Fibroblast of lung (primary cell): Measurements from ENCODE around the gene SHROOM3. TPM values are rescaled to one million over a fixed set of nuclear protein-coding genes. Genes with fewer than 3 reads are reported as not detected.

Source experiments
- DNase-seq, 2 donors: peaks; one replicate each; pipeline versions ENCODE4 v3.0.0 to v3.0.0-alpha.2; 2010; ENCODE audit warnings: low read depth in 2 of 2
- H2AFZ ChIP-seq: 2 replicates; pipeline ENCODE4 v1.5.1; 2012; ENCODE audit warnings: low read length, control low read depth, inconsistent platforms
- H3K27ac ChIP-seq: 2 replicates; pipeline ENCODE4 v1.5.1; 2011; ENCODE audit warnings: low read length, control low read depth; ENCODE audit not compliant: insufficient read depth
- H3K27me3 ChIP-seq: 2 replicates; pipeline ENCODE4 v1.5.1; 2011; ENCODE audit warnings: mild to moderate bottlenecking, low read length; ENCODE audit not compliant: control insufficient read depth, insufficient read depth
- H3K36me3 ChIP-seq: 2 replicates; pipeline ENCODE4 v1.5.1; 2011; ENCODE audit warnings: low read length; ENCODE audit not compliant: control insufficient read depth, insufficient read depth
- H3K4me1 ChIP-seq: 2 replicates; pipeline ENCODE4 v1.5.1; 2011; ENCODE audit warnings: low read length; ENCODE audit not compliant: control insufficient read depth, insufficient read depth; ENCODE audit errors: extremely low read depth
- H3K4me2 ChIP-seq: 2 replicates; pipeline ENCODE4 v1.5.1; 2011; ENCODE audit warnings: low read length, control low read depth; ENCODE audit not compliant: insufficient read depth; ENCODE audit errors: extremely low read depth
- H3K4me3 ChIP-seq, 4 experiments: fragments of 200-600 bp in 1 of 4; sonication (generic) in 1 of 4; replicated peaks in 1 of 4; 2 replicates each; pipeline ENCODE4 v1.5.1; 2011 to 2016; ENCODE audit warnings: low read length in 4 of 4, low read depth in 3 of 4, mild to moderate bottlenecking in 3 of 4, control low read depth in 2 of 4, inconsistent platforms in 1 of 4, mixed read lengths in 1 of 4; ENCODE audit not compliant: insufficient read depth in 1 of 4; ENCODE audit errors: control extremely low read depth in 1 of 4
- H3K79me2 ChIP-seq: 2 replicates; pipeline ENCODE4 v1.5.1; 2012; ENCODE audit warnings: mild to moderate bottlenecking, low read length, inconsistent platforms; ENCODE audit not compliant: control insufficient read depth, insufficient read depth
- H3K9ac ChIP-seq: 2 replicates; pipeline ENCODE4 v1.5.1; 2011; ENCODE audit warnings: mild to moderate bottlenecking, low read length, control low read depth; ENCODE audit not compliant: insufficient read depth
- H3K9me3 ChIP-seq: 2 replicates; pipeline ENCODE4 v1.5.1; 2012; ENCODE audit warnings: low read depth, low read length; ENCODE audit not compliant: control insufficient read depth, insufficient read depth
- H4K20me1 ChIP-seq: 2 replicates; pipeline ENCODE4 v1.5.1; 2011; ENCODE audit warnings: low read length; ENCODE audit not compliant: control insufficient read depth, insufficient read depth; ENCODE audit errors: extremely low read depth
- EZH2 ChIP-seq: IDR thresholded peaks from 2 replicates; pipeline ENCODE4 v1.5.1; 2012; ENCODE audit warnings: low read length, control low read depth, mild to moderate bottlenecking; ENCODE audit errors: missing control alignments
- polyA plus RNA-seq, 2 donors: library from polyadenylated mRNA; depleted of rRNA in 1 of 2; stranded (reverse) in 1 of 2; unstranded in 1 of 2; fragments of >200 nt; gene quantifications; 2 replicates each; pipeline ENCODE4 v1.2.1, GENCODE V29; 2011 to 2012; ENCODE audit warnings: missing spikeins in 1 of 2
- total RNA-seq: library from RNA; depleted of rRNA; stranded (reverse); fragments of >200 nt; gene quantifications from 2 replicates; pipeline ENCODE4 v1.2.1, GENCODE V29; 2014
- TF ChIP-seq, protein P1 (sequence below), 2 donors: IDR thresholded peaks in 1 of 2; conservative IDR thresholded peaks in 1 of 2; 1 replicate in 1 of 2; 2 replicates in 1 of 2; pipeline ENCODE4 v1.5.1; 2011 to 2012; ENCODE audit warnings: low read length in 2 of 2, control low read depth in 1 of 2, inconsistent platforms in 1 of 2, low read depth in 1 of 2, mild to moderate bottlenecking in 1 of 2

Gene SHROOM3
- total and polyA plus RNA-seq, 2 donors (not counting 1 experiment from before 2014, with no cell fraction given), result 9.9 to 23.9 TPM

DNA sequence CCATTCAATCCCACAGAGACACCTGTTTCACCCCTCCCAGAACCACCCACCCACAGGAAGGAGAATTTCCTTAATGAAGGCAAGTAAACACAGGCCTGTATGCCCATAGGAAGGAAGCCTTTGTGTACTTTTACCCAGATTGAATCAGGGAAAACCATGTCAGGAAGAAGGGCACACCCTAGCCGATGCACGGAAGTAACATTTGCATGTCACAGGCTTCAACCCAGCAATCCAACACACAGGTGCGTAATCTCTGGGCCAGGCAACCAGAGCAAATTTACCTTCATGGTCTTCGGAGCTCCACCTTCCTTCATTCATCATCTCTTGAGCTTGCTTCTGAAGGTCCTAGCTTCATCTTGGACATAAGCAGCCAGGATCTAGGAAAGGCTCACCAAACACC lies 206.3 kb downstream of the SHROOM3 start:
- Histone ChIP-seq H2AFZ (no peak overlapping the region), H3K9ac (no peak overlapping the region), H3K4me2 (no peak overlapping the region), H3K9me3 (no peaks in the 10 kb centered on the region), H3K27me3 (no peaks in the 10 kb centered on the region), H3K27ac (no peak overlapping the region), H3K4me3 (no peak overlapping the region), H3K79me2 (no peaks in the 10 kb centered on the region), H3K4me1 (peaks cover 3% of the 10 kb centered on the region), H3K36me3 (no peaks in the 10 kb centered on the region), H4K20me1 (no peaks in the 10 kb centered on the region)
- DNase-seq, result no peak
- no peak for TF ChIP-seq EZH2
- TF ChIP-seq, protein P1, sequence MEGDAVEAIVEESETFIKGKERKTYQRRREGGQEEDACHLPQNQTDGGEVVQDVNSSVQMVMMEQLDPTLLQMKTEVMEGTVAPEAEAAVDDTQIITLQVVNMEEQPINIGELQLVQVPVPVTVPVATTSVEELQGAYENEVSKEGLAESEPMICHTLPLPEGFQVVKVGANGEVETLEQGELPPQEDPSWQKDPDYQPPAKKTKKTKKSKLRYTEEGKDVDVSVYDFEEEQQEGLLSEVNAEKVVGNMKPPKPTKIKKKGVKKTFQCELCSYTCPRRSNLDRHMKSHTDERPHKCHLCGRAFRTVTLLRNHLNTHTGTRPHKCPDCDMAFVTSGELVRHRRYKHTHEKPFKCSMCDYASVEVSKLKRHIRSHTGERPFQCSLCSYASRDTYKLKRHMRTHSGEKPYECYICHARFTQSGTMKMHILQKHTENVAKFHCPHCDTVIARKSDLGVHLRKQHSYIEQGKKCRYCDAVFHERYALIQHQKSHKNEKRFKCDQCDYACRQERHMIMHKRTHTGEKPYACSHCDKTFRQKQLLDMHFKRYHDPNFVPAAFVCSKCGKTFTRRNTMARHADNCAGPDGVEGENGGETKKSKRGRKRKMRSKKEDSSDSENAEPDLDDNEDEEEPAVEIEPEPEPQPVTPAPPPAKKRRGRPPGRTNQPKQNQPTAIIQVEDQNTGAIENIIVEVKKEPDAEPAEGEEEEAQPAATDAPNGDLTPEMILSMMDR (conservative IDR thresholded peaks at IDR 0.05 in 1 of 2, IDR thresholded peaks at IDR 0.05 in 1 of 2; ENCODE audit: low read depth in 1 of 2, low read length in 2 of 2), result no peak

DNA sequence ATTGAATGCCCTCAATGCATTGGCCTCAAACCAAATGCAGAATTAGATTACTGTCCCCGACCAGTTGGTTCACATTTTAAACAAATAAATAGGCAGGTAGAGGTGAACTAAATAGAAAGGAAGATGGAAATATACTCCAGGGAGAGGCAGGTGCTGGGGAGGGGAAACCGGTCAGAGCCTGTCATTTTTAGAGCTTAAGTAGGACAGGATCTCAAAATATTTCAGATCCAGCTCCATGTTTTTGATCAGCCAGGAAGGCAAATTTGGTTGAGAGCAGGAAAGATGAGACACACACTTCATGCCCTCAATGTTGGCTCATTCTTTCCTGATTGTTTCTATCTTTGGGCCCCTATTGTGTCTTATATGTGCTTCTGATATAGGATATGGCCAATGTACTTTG lies 206.7 kb downstream of the SHROOM3 start:
- DNase-seq, result no peak

DNA sequence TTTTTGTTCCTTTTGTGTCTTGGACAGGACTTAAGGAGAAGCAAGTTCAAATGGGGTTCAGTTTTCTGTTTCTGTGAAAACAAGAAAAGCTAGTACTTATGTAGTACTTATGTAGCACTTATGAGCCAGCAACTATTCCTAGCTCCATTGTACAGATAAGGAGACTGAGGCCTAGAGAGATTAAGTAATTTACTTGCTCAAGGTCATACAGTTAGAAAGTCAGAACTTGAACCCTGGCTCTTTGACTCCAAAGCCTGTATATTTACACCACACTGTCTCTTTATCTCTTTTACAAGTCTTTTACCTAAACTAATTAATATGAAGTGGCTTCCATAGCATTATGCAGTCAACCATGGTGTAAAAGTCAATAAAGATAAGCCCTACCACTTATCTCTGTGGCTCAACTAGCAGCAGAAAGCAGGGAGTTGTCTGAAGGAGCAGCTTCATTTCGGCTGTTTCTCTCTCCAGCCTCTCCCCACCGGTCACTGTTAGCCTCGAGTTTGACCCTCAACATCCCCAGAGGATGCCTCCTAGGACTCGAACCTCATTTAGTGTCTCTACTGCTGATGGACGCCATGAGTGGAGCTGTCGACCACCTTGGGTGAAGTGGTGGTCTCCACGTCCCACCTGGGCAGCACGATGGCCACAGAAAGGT lies 209.9 kb downstream of the SHROOM3 start:
- H3K4me3 ChIP-seq, result no peak overlapping the region
- no peak overlapping the region for H2AFZ ChIP-seq
- H3K9ac ChIP-seq, result no peak overlapping the region
- H3K4me1 ChIP-seq, result no peaks in the 10 kb centered on the region
- no peak overlapping the region for H3K27ac ChIP-seq
- H3K4me2 ChIP-seq, result no peak overlapping the region
- H3K9me3 ChIP-seq, result no peaks in the 10 kb centered on the region
- H4K20me1 ChIP-seq, result no peaks in the 10 kb centered on the region
- H3K27me3 ChIP-seq, result no peaks in the 10 kb centered on the region
- no peaks in the 10 kb centered on the region for H3K79me2 ChIP-seq
- no peaks in the 10 kb centered on the region for H3K36me3 ChIP-seq
- DNase-seq, result no peak
- TF ChIP-seq, protein P1 (conservative IDR thresholded peaks at IDR 0.05 in 1 of 2, IDR thresholded peaks at IDR 0.05 in 1 of 2; ENCODE audit: low read depth in 1 of 2, low read length in 2 of 2), result no peak
- TF ChIP-seq EZH2, result no peak

More for the DNA sequence above, 206.7 kb downstream of the SHROOM3 start:
- Histone ChIP-seq H3K4me3 (no peak overlapping the region), H3K9me3 (no peaks in the 10 kb centered on the region), H3K9ac (no peak overlapping the region), H3K79me2 (no peaks in the 10 kb centered on the region), H3K36me3 (no peaks in the 10 kb centered on the region), H4K20me1 (no peaks in the 10 kb centered on the region), H2AFZ (no peak overlapping the region), H3K27me3 (no peaks in the 10 kb centered on the region), H3K4me2 (no peak overlapping the region), H3K4me1 (peaks cover 3% of the 10 kb centered on the region), H3K27ac (no peak overlapping the region)
- no peak for TF ChIP-seq EZH2
- TF ChIP-seq, protein P1 (conservative IDR thresholded peaks at IDR 0.05 in 1 of 2, IDR thresholded peaks at IDR 0.05 in 1 of 2; ENCODE audit: low read depth in 1 of 2, low read length in 2 of 2), result no peak
